Chondrocyte (in vitro differentiated cells): Measurements from ENCODE around the gene MMP24. TPM values are rescaled to one million over a fixed set of nuclear protein-coding genes. Genes with fewer than 3 reads are reported as not detected.
"Not testable (repeated sequence)": the region's sequence is repeated elsewhere in the genome, so short reads cannot be mapped to it uniquely, and the experiment has no call there.

Experiments used
- DNase-seq: peaks from one replicate; pipeline ENCODE4 v3.0.0; 2021; ENCODE audit warnings: mixed read lengths, low spot score
- H3K27ac Mint-ChIP-seq: one replicate; pipeline ENCODE4 v1.8.0; 2021; ENCODE audit warnings: mild to moderate bottlenecking, moderate library complexity, mixed read lengths; ENCODE audit not compliant: unreplicated experiment
- H3K27me3 Mint-ChIP-seq: 2 replicates; pipeline ENCODE4 v1.8.0; 2021; ENCODE audit warnings: low read depth, mixed read lengths
- H3K36me3 Mint-ChIP-seq: 2 replicates; pipeline ENCODE4 v1.8.0; 2021; ENCODE audit warnings: low read depth, mixed read lengths
- H3K4me1 Mint-ChIP-seq: 2 replicates; pipeline ENCODE4 v1.8.0; 2021; ENCODE audit warnings: low read depth, mild to moderate bottlenecking, mixed read lengths
- H3K4me3 Mint-ChIP-seq: one replicate; pipeline ENCODE4 v1.8.0; 2021; ENCODE audit warnings: mild to moderate bottlenecking, moderate library complexity, mixed read lengths; ENCODE audit not compliant: unreplicated experiment
- H3K9me3 Mint-ChIP-seq: 2 replicates; pipeline ENCODE4 v1.8.0; 2021; ENCODE audit warnings: low read depth, mixed read lengths
- total RNA-seq: library from RNA; stranded (reverse); gene quantifications from 3 replicates; pipeline ENCODE4 v1.2.1, GENCODE V29; 2021
- TF ChIP-seq, protein P1 (sequence below): fragments of 200-600 bp; sonication (generic); IDR thresholded peaks from 2 replicates; pipeline ENCODE4 v1.5.0; 2021; ENCODE audit warnings: antibody characterized with exemption, mild to moderate bottlenecking, moderate library complexity

MMP24 gene
- total RNA-seq, 1 donor from 2014 or later = 2.4 TPM

DNA sequence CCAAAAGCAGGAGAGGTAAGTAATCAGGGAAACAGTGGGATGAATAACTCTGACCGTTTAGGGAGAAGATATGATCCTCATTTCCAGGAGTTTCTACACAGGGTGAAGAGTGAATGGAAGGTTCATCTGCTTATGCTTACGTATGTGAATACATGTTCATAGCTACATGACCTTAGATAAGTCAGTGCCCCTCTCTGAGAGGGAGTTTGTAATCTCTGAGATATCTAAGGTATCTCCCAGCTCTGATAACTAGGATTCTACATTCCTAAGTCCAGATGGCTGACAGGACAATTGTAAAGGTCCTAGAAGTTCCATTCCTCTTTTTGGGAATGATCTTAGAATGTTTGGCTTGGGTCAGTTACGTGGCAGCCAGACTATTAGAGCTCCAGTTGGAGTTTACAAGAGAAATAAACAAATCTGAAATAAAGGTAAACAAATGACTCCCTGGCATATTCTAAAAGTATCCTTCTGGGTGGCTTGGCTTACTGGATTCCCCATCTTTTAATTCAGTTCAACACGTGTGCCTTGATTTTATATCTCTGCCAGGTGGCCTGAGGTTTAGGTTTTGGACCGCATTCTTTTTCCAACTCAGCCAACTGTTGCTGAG, 38.8 kb upstream of the MMP24 start:
- H3K27ac Mint-ChIP-seq = no peak overlapping the region
- no peak for DNase-seq
- H3K9me3 Mint-ChIP-seq = no peaks in the 10 kb centered on the region
- TF ChIP-seq, protein P1, sequence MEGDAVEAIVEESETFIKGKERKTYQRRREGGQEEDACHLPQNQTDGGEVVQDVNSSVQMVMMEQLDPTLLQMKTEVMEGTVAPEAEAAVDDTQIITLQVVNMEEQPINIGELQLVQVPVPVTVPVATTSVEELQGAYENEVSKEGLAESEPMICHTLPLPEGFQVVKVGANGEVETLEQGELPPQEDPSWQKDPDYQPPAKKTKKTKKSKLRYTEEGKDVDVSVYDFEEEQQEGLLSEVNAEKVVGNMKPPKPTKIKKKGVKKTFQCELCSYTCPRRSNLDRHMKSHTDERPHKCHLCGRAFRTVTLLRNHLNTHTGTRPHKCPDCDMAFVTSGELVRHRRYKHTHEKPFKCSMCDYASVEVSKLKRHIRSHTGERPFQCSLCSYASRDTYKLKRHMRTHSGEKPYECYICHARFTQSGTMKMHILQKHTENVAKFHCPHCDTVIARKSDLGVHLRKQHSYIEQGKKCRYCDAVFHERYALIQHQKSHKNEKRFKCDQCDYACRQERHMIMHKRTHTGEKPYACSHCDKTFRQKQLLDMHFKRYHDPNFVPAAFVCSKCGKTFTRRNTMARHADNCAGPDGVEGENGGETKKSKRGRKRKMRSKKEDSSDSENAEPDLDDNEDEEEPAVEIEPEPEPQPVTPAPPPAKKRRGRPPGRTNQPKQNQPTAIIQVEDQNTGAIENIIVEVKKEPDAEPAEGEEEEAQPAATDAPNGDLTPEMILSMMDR = no peak
- H3K36me3 Mint-ChIP-seq = peaks cover 11% of the 10 kb centered on the region
- no peaks in the 10 kb centered on the region for H3K4me1 Mint-ChIP-seq
- H3K27me3 Mint-ChIP-seq = peaks cover 21% of the 10 kb centered on the region
- no peak overlapping the region for H3K4me3 Mint-ChIP-seq

DNA sequence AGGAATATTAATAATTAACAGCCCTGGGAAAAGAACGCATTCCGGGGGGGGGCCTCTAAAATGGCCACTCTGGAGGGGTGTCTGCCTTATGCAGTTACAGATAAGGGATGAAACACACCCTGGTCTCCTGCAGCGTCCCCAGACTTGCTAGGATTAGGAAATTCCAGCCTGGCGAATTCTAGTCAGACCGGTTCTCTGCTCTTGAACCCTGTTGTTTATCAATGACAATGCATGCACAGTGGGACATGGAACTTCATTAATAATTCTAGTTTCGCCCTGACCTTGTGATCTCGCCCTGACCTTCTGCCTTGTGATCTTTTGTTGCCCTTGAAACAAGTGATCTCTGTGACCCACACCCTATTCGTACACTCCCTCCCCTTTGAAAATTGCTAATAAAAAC, 37.3 kb upstream of the MMP24 start:
- Mint-ChIP-seq H3K27me3 (peaks cover 15% of the 10 kb centered on the region), H3K36me3 (peaks cover 12% of the 10 kb centered on the region)
- not testable (repeated sequence) for H3K4me1 Mint-ChIP-seq, H3K9me3 Mint-ChIP-seq, H3K4me3 Mint-ChIP-seq, DNase-seq, H3K27ac Mint-ChIP-seq

DNA sequence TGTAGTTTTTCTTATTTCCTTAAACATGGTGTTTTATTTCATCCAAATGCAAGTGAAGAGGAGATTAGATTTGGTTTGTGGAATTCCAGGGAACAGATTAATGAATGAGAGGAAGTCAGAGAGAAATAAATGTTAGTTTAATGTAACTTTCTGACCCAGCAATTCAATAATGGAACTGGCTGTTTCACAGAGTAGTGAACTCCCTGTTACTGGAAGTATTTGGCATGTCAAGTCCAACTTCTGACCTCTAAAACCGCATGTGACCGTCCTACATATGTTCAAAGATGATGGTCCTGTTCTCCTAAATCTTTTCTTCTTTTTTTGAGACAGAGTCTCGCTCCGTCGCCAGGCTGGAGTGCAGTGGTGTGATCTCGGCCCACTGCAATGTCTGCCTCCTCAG, 35.9 kb upstream of the MMP24 start:
- H3K9me3 Mint-ChIP-seq = peaks cover 11% of the 10 kb centered on the region
- peaks cover 8% of the 10 kb centered on the region for H3K27me3 Mint-ChIP-seq
- TF ChIP-seq, protein P1 = no peak
- H3K4me1 Mint-ChIP-seq = no peaks in the 10 kb centered on the region
- no peak overlapping the region for H3K27ac Mint-ChIP-seq
- H3K36me3 Mint-ChIP-seq = peaks cover 13% of the 10 kb centered on the region
- DNase-seq = no peak
- no peak overlapping the region for H3K4me3 Mint-ChIP-seq

DNA sequence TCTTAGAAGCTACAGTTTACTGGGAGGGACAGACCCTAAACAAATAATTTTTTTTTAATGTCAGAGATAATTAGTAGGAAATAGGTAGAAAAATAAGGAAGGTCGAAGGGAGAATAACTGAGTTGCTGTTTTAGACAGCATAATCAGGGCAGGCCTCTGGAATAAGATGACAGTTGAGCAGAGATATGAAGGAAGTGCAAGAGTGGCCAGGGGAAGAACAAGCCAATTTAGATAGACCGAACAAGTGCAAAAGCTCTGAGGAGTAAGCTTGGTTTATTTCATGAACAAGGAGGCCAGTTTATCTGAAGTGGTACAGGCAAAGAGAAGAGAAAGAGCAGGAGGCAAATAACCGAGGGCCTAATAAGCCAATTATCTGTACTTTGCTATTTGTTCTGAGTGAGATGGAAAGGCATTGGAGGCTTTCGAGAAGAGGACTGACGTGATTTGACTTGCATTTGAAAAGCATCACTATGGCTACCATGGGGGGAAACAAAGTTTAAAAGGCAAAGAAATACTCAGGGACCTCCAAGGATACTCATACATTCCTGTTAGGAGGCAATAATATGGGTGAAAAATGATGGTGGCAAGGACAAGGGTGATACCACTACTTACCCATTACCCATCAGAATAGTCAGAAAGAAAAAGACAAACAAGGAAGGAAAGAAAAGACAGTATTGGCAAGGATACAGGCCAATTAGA, 34.9 kb upstream of the MMP24 start:
- H3K9me3 Mint-ChIP-seq = peaks cover 15% of the 10 kb centered on the region
- H3K27me3 Mint-ChIP-seq = peaks cover 8% of the 10 kb centered on the region
- no peak overlapping the region for H3K4me3 Mint-ChIP-seq
- no peak for DNase-seq
- TF ChIP-seq, protein P1 = no peak
- no peak overlapping the region for H3K27ac Mint-ChIP-seq
- no peaks in the 10 kb centered on the region for H3K4me1 Mint-ChIP-seq
- H3K36me3 Mint-ChIP-seq = peaks cover 16% of the 10 kb centered on the region

DNA sequence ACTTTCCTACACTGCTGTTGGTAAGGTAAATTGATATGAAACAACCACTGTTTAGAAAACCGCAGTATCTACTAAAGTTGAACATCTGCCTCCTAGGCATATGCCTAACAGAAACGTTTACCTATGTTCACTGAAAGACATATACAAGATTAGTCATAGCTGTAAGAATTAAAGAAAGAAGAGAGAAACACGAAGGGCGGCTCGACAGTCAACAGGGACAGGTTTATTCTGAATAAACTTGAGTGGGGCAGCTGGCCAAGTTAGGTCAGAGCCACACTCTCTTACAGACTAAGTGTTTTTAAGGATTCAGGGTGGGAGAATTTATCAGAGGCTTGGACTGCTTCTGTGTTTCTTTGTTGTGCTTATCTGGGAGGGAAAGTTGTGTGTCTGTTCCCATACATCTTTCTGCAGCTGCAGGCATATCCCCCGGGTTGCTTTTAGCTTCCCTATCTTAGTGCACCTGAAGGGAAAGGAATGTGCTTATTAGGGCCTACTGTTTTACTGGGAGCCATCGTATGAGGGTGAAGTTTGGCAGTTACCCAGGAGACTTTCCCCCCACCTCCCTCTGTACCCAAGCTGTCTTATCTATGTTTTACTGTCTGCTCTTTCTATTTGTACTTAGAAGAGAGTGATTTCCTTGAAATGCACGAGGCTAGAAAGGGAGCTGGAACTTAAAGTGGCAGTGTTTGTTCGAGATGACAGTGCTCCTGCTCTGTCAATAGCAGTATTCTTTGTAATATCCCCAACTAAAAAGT, 34.2 kb upstream of the MMP24 start:
- H3K9me3 Mint-ChIP-seq = peaks cover 22% of the 10 kb centered on the region
- TF ChIP-seq, protein P1 = no peak
- H3K4me3 Mint-ChIP-seq = no peak overlapping the region
- no peak for DNase-seq
- no peak overlapping the region for H3K27ac Mint-ChIP-seq
- no peaks in the 10 kb centered on the region for H3K4me1 Mint-ChIP-seq
- peaks cover 6% of the 10 kb centered on the region for H3K27me3 Mint-ChIP-seq
- H3K36me3 Mint-ChIP-seq = peaks cover 24% of the 10 kb centered on the region

DNA sequence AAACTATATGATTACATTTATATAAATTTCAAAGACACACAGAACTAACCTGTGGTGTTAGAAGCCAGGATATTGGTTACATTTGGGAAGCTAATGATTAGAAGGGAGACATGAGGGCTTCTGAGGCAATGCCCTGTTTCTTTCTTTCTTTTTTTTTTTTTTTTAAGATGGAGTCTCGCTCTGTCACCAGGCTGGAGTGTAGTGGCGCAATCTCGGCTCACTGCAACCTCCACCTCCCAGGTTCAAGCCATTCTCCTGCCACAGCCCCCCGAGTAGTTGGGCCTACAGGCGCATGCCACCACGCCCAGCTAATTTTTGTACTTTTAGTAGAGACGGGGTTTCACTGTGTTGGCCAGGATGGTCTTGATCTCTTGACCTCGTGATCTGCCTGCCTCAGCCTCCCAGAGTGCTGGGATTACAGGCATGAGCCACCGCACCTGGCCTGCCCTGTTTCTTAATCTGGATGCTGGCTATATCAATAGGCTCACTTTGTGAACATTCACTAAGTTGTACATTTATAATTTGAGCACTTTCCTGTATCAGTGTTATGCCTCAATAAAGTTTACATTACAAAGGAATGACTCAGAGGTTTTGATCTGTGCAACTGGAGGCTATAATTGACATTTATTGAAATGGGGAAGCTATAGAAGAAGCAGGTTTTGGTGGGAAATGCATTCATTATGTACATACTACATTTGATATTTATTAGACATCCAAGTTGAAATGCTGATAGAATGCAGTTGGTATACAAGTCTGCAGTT, 33.3 kb upstream of the MMP24 start:
- H3K4me1 Mint-ChIP-seq, DNase-seq, H3K27ac Mint-ChIP-seq, H3K27me3 Mint-ChIP-seq, H3K4me3 Mint-ChIP-seq: not testable (repeated sequence)
- Mint-ChIP-seq H3K9me3 (peaks cover 26% of the 10 kb centered on the region), H3K36me3 (peaks cover 26% of the 10 kb centered on the region)
